Vagina (tissue), 2 donors: ENCODE results near the gene APP.

Experiments
- CTCF ChIP-seq, 3 experiments: fragments of 450-650 bp in 2 of 3; fragments of 200-600 bp in 1 of 3; sonication (generic) in 1 of 3; IDR thresholded peaks; one replicate each; pipeline ENCODE4 v1.5.1; 2017 to 2019; ENCODE audit warnings: antibody characterized with exemption in 3 of 3, mild to moderate bottlenecking in 2 of 3, moderate library complexity in 2 of 3
- POLR2A ChIP-seq, 2 donors: fragments of 450-650 bp; IDR thresholded peaks; one replicate each; pipeline ENCODE4 v1.6.1; 2017; ENCODE audit warnings: antibody characterized with exemption in 2 of 2, mild to moderate bottlenecking in 2 of 2, moderate library complexity in 2 of 2
- POLR2AphosphoS5 ChIP-seq, 2 donors: sonication (generic); formaldehyde crosslinking; IDR thresholded peaks; one replicate each; pipeline ENCODE4 v1.9.0; 2017; ENCODE audit warnings: antibody characterized with exemption in 2 of 2, mild to moderate bottlenecking in 2 of 2, low read depth in 1 of 2; ENCODE audit not compliant: insufficient read depth in 1 of 2

GRCh38 chr21:26099610-26100219 is 70.9 kb downstream of the APP start:
- TF ChIP-seq CTCF (IDR thresholded peaks at IDR 0.05) (no peak), POLR2A (IDR thresholded peaks at IDR 0.05) (no peak), POLR2AphosphoS5 (IDR thresholded peaks at IDR 0.05; ENCODE audit: insufficient read depth in 1 of 2, low read depth in 1 of 2) (no peak)
